Liver (tissue), 10 donors: Measurements from ENCODE around the gene NXPE1. TPM values are rescaled to one million over a fixed set of nuclear protein-coding genes. Genes with fewer than 3 reads are reported as not detected.

Source experiments
- DNase-seq: peaks from one replicate; pipeline ENCODE4 v3.0.0-alpha.2; 2017; ENCODE audit warnings: low spot score
- H3K27ac ChIP-seq, 2 donors: one replicate each; pipeline ENCODE4 v1.7.0; 2013; ENCODE audit warnings: inconsistent platforms in 2 of 2, low read length in 2 of 2, control low read depth in 1 of 2, low read depth in 1 of 2, mild to moderate bottlenecking in 1 of 2
- H3K27me3 ChIP-seq, 4 donors: one replicate each; pipeline versions ENCODE4 v1.6.1 to v1.7.0; 2013; ENCODE audit warnings: low read length in 3 of 4, inconsistent platforms in 1 of 4, mild to moderate bottlenecking in 1 of 4, moderate library complexity in 1 of 4; ENCODE audit not compliant: control insufficient read depth in 4 of 4, insufficient read depth in 4 of 4
- H3K36me3 ChIP-seq, 4 donors: one replicate each; pipeline versions ENCODE4 v1.6.1 to v1.7.0; 2013; ENCODE audit warnings: low read length in 3 of 4, mild to moderate bottlenecking in 3 of 4, low read depth in 1 of 4, moderate library complexity in 1 of 4; ENCODE audit not compliant: control insufficient read depth in 4 of 4, insufficient read depth in 3 of 4
- H3K4me1 ChIP-seq, 4 donors: one replicate each; pipeline versions ENCODE4 v1.6.1 to v1.7.0; 2013; ENCODE audit warnings: low read length in 3 of 4, mild to moderate bottlenecking in 3 of 4, moderate library complexity in 1 of 4; ENCODE audit not compliant: control insufficient read depth in 4 of 4, insufficient read depth in 4 of 4
- H3K4me3 ChIP-seq, 3 donors: one replicate each; pipeline versions ENCODE4 v1.6.1 to v1.7.0; 2013; ENCODE audit warnings: low read length in 3 of 3, control low read depth in 1 of 3, low read depth in 1 of 3, mild to moderate bottlenecking in 1 of 3
- H3K9ac ChIP-seq, 2 donors: one replicate each; pipeline ENCODE4 v1.7.0; 2013; ENCODE audit warnings: low read length in 2 of 2, mild to moderate bottlenecking in 2 of 2, moderate library complexity in 2 of 2, control low read depth in 1 of 2, low read depth in 1 of 2
- H3K9me3 ChIP-seq, 4 donors: one replicate each; pipeline versions ENCODE4 v1.6.1 to v1.7.0; 2013; ENCODE audit warnings: low read length in 3 of 4; ENCODE audit not compliant: control insufficient read depth in 4 of 4
- EGR1 ChIP-seq, 2 donors: IDR thresholded peaks; 2 replicates each; pipeline ENCODE4 v1.6.1; 2016 to 2018; ENCODE audit warnings: antibody characterized with exemption in 2 of 2, low read depth in 2 of 2
- FOXA1 ChIP-seq: IDR thresholded peaks from 2 replicates; pipeline ENCODE4 v1.6.1; 2016; ENCODE audit warnings: antibody characterized with exemption
- FOXA2 ChIP-seq: IDR thresholded peaks from 2 replicates; pipeline ENCODE4 v1.6.1; 2016; ENCODE audit warnings: antibody characterized with exemption
- GABPA ChIP-seq, 2 donors: IDR thresholded peaks in 1 of 2; conservative IDR thresholded peaks in 1 of 2; 2 replicates each; pipeline ENCODE4 v1.6.1; 2016; ENCODE audit warnings: antibody characterized with exemption in 2 of 2, mild to moderate bottlenecking in 1 of 2, moderate library complexity in 1 of 2
- HNF4A ChIP-seq, 2 donors: conservative IDR thresholded peaks; 2 replicates each; pipeline ENCODE4 v1.6.1; 2016; ENCODE audit warnings: antibody characterized with exemption in 2 of 2, mild to moderate bottlenecking in 2 of 2
- HNF4G ChIP-seq: IDR thresholded peaks from 2 replicates; pipeline ENCODE4 v1.6.1; 2016; ENCODE audit warnings: antibody characterized with exemption
- JUND ChIP-seq, 2 donors: IDR thresholded peaks; 2 replicates each; pipeline ENCODE4 v1.6.1; 2016; ENCODE audit warnings: antibody characterized with exemption in 2 of 2
- NR2F2 ChIP-seq: IDR thresholded peaks from 2 replicates; pipeline ENCODE4 v1.6.1; 2016; ENCODE audit warnings: antibody characterized with exemption
- RAD21 ChIP-seq, 2 donors: IDR thresholded peaks; 2 replicates each; pipeline ENCODE4 v1.6.1; 2016; ENCODE audit warnings: antibody characterized with exemption in 2 of 2, mild to moderate bottlenecking in 2 of 2
- RXRA ChIP-seq, 2 donors: IDR thresholded peaks; 2 replicates each; pipeline ENCODE4 v1.6.1; 2017 to 2018; ENCODE audit warnings: antibody characterized with exemption in 2 of 2, mild to moderate bottlenecking in 1 of 2
- TAF1 ChIP-seq: conservative IDR thresholded peaks from 2 replicates; pipeline ENCODE4 v1.6.1; 2016; ENCODE audit warnings: antibody characterized with exemption, mild to moderate bottlenecking
- YY1 ChIP-seq: IDR thresholded peaks from 2 replicates; pipeline ENCODE4 v1.6.1; 2016; ENCODE audit warnings: antibody characterized with exemption, mild to moderate bottlenecking
- WGBS: extraction: QIAGEN DNeasy Blood & Tissue Kit; methylation state at CpG from one replicate; pipeline ENCODE4 v1.1.7; 2013; 5-methylcytosine and 5-hydroxymethylcytosine counted together
- polyA plus RNA-seq, 2 donors: library from polyadenylated mRNA; stranded (reverse) in 1 of 2; unstranded in 1 of 2; fragments of 200-250 nt in 1 of 2; fragments of >200 nt in 1 of 2; fragmentation: Nextera tagmentation in 1 of 2; extraction: Ambion mirVana in 1 of 2; gene quantifications; one replicate each; pipeline versions ENCODE4 v1.2.1 to v1.2.3, GENCODE V29; 2013 to 2015
- small RNA-seq: library from RNA; depleted of rRNA; stranded (forward); fragments of <200 nt; gene quantifications from one replicate; pipeline ENCODE3, GENCODE V24; 2014
- total RNA-seq, 2 donors: library from RNA; depleted of rRNA; stranded (reverse); fragments of >200 nt; gene quantifications; one replicate each; pipeline ENCODE4 v1.2.3, GENCODE V29; 2014
- TF ChIP-seq, protein P1 (sequence below): fragments of 150-350 bp; IDR thresholded peaks from 2 replicates; pipeline ENCODE4 v1.5.1; 2017; ENCODE audit warnings: improper control_type of control experiment, low read depth, low read length; ENCODE audit not compliant: missing input control
- TF ChIP-seq, protein P2 (sequence below): IDR thresholded peaks from 2 replicates; pipeline ENCODE4 v1.6.1; 2016; ENCODE audit warnings: antibody characterized with exemption
- TF ChIP-seq, protein P3 (sequence below): IDR thresholded peaks from 2 replicates; pipeline ENCODE4 v1.6.1; 2016; ENCODE audit warnings: antibody characterized with exemption
- TF ChIP-seq, protein P4 (sequence below): IDR thresholded peaks from 2 replicates; pipeline ENCODE4 v1.6.1; 2016; ENCODE audit warnings: antibody characterized with exemption, mild to moderate bottlenecking
- donor health status: healthy.
- donor health status: healthy.
- donor health status: healthy.
- donor health status: healthy.
- donor health status: healthy.

NXPE1 gene
- total and polyA plus RNA-seq, 4 donors: not detected

DNA sequence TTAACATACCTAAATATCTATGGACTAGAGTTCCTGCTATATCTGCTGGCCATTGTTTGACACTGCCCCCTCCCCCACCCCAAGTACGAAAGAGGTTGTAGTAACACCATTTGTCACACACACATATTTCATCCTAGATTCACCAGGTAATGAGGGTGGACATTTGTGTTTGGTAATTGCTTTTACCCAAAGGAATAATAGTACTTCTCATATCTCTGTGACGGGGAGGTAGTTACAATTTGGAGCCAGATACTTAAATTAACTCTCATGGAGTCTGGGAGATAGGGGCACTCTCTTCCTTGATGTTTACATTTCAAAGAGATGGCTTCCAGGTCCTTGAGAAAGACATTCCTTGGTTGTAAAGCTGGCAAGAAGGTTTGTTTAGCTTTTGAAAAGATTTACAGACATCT is 81.7 kb downstream of the NXPE1 start:
- no peak for TF ChIP-seq JUND (IDR thresholded peaks at IDR 0.05)
- no peak for TF ChIP-seq RAD21 (IDR thresholded peaks at IDR 0.05)
- TF ChIP-seq EGR1 (IDR thresholded peaks at IDR 0.05; ENCODE audit: low read depth in 2 of 2): no peak
- TF ChIP-seq, protein P1, sequence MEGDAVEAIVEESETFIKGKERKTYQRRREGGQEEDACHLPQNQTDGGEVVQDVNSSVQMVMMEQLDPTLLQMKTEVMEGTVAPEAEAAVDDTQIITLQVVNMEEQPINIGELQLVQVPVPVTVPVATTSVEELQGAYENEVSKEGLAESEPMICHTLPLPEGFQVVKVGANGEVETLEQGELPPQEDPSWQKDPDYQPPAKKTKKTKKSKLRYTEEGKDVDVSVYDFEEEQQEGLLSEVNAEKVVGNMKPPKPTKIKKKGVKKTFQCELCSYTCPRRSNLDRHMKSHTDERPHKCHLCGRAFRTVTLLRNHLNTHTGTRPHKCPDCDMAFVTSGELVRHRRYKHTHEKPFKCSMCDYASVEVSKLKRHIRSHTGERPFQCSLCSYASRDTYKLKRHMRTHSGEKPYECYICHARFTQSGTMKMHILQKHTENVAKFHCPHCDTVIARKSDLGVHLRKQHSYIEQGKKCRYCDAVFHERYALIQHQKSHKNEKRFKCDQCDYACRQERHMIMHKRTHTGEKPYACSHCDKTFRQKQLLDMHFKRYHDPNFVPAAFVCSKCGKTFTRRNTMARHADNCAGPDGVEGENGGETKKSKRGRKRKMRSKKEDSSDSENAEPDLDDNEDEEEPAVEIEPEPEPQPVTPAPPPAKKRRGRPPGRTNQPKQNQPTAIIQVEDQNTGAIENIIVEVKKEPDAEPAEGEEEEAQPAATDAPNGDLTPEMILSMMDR: no peak
- TF ChIP-seq TAF1: no peak
- no peak for TF ChIP-seq HNF4G
- no peak for TF ChIP-seq FOXA2
- no peak for TF ChIP-seq NR2F2
- TF ChIP-seq HNF4A (conservative IDR thresholded peaks at IDR 0.05): no peak
- TF ChIP-seq RXRA (IDR thresholded peaks at IDR 0.05): no peak
- TF ChIP-seq, protein P2, sequence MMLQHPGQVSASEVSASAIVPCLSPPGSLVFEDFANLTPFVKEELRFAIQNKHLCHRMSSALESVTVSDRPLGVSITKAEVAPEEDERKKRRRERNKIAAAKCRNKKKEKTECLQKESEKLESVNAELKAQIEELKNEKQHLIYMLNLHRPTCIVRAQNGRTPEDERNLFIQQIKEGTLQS: no peak
- TF ChIP-seq, protein P3, sequence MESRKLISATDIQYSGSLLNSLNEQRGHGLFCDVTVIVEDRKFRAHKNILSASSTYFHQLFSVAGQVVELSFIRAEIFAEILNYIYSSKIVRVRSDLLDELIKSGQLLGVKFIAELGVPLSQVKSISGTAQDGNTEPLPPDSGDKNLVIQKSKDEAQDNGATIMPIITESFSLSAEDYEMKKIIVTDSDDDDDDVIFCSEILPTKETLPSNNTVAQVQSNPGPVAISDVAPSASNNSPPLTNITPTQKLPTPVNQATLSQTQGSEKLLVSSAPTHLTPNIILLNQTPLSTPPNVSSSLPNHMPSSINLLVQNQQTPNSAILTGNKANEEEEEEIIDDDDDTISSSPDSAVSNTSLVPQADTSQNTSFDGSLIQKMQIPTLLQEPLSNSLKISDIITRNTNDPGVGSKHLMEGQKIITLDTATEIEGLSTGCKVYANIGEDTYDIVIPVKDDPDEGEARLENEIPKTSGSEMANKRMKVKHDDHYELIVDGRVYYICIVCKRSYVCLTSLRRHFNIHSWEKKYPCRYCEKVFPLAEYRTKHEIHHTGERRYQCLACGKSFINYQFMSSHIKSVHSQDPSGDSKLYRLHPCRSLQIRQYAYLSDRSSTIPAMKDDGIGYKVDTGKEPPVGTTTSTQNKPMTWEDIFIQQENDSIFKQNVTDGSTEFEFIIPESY: no peak
- TF ChIP-seq, protein P4, sequence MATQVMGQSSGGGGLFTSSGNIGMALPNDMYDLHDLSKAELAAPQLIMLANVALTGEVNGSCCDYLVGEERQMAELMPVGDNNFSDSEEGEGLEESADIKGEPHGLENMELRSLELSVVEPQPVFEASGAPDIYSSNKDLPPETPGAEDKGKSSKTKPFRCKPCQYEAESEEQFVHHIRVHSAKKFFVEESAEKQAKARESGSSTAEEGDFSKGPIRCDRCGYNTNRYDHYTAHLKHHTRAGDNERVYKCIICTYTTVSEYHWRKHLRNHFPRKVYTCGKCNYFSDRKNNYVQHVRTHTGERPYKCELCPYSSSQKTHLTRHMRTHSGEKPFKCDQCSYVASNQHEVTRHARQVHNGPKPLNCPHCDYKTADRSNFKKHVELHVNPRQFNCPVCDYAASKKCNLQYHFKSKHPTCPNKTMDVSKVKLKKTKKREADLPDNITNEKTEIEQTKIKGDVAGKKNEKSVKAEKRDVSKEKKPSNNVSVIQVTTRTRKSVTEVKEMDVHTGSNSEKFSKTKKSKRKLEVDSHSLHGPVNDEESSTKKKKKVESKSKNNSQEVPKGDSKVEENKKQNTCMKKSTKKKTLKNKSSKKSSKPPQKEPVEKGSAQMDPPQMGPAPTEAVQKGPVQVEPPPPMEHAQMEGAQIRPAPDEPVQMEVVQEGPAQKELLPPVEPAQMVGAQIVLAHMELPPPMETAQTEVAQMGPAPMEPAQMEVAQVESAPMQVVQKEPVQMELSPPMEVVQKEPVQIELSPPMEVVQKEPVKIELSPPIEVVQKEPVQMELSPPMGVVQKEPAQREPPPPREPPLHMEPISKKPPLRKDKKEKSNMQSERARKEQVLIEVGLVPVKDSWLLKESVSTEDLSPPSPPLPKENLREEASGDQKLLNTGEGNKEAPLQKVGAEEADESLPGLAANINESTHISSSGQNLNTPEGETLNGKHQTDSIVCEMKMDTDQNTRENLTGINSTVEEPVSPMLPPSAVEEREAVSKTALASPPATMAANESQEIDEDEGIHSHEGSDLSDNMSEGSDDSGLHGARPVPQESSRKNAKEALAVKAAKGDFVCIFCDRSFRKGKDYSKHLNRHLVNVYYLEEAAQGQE: no peak
- TF ChIP-seq GABPA (IDR thresholded peaks at IDR 0.05 in 1 of 2, conservative IDR thresholded peaks at IDR 0.05 in 1 of 2): no peak
- TF ChIP-seq YY1: no peak
- TF ChIP-seq FOXA1: no peak
- no peak overlapping the region for H3K4me3 ChIP-seq
- H3K27ac ChIP-seq: no peak overlapping the region
- no peaks in the 10 kb centered on the region for H3K4me1 ChIP-seq
- DNase-seq: no peak
- 36% methylated on average over 2 of the region's 2 CpGs for WGBS
- no peaks in the 10 kb centered on the region for H3K36me3 ChIP-seq
- no peak overlapping the region for H3K9ac ChIP-seq
- no peaks in the 10 kb centered on the region for H3K27me3 ChIP-seq
- H3K9me3 ChIP-seq: no peaks in the 10 kb centered on the region

DNA sequence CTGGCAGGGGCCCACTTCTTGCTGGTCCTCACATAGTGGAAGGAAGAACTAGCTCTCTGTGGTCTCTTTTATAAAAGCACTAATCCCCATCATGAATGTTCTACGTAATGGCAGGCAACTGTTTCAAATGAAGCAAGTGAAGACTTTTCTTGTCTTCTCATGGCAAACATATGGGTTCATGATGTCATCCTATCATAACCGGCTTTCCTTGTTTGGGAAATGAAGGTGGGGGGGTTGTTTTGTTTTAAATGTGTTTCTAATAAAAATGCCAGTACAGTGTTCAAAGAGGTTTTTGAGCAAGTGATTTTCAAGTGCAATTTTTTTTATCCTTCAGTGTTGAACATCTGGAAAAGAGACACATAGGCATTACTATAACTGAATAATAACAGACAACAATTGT is 87.0 kb downstream of the NXPE1 start:
- DNase-seq: no peak
- H3K27me3 ChIP-seq: no peaks in the 10 kb centered on the region
- H3K27ac ChIP-seq: no peak overlapping the region
- 97% methylated on average over 2 of the region's 2 CpGs for WGBS
- TF ChIP-seq GABPA (IDR thresholded peaks at IDR 0.05 in 1 of 2, conservative IDR thresholded peaks at IDR 0.05 in 1 of 2) (no peak), TAF1 (no peak), FOXA2 (no peak), JUND (IDR thresholded peaks at IDR 0.05) (no peak)
- no peaks in the 10 kb centered on the region for H3K9me3 ChIP-seq
- H3K36me3 ChIP-seq: no peaks in the 10 kb centered on the region
- no peak overlapping the region for H3K9ac ChIP-seq
- H3K4me1 ChIP-seq: no peaks in the 10 kb centered on the region
- no peak overlapping the region for H3K4me3 ChIP-seq

Small RNAs within 50 kb of the gene (small RNA-seq; reads per million reads assigned to genes)
- not detected for gene RF01210

Other genes with a start within 250 kb of the NXPE1 start
- 1 to 10 TPM; 7.1 to 8.0 TPM for gene C11orf71, start 159.4 kb downstream of the NXPE1 start, total RNA-seq
- gene C11orf71, start 159.4 kb downstream of the NXPE1 start, polyA plus RNA-seq: 10 to 100 TPM in 1 of 2 donors, 1 to 10 TPM in 1; 7.8 to 22.3 TPM
- gene RBM7, start 159.2 kb downstream of the NXPE1 start, total RNA-seq: 10 to 100 TPM; 16.0 to 23.0 TPM
- 10 to 100 TPM; 11.1 to 11.9 TPM for gene RBM7, start 159.2 kb downstream of the NXPE1 start, polyA plus RNA-seq
- 10 to 100 TPM; 25.9 to 51.7 TPM for gene REXO2, start 120.4 kb downstream of the NXPE1 start, total RNA-seq
- gene REXO2, start 120.4 kb downstream of the NXPE1 start, polyA plus RNA-seq: 10 to 100 TPM; 36.0 to 42.8 TPM
- gene NXPE4, start 35.9 kb upstream of the NXPE1 start, total RNA-seq: not detected
- gene NXPE4, start 35.9 kb upstream of the NXPE1 start, polyA plus RNA-seq: not detected
- gene NXPE2, start 118.6 kb upstream of the NXPE1 start, total RNA-seq: under 1 TPM in 1 of 2 donors, not detected in 1; 0.05 TPM
- gene NXPE2, start 118.6 kb upstream of the NXPE1 start, polyA plus RNA-seq: not detected